HG03342 (cell line): ENCODE data around the gene ANKRD13B.
"Not testable (repeated sequence)": the region's sequence is repeated elsewhere in the genome, so short reads cannot be mapped to it uniquely, and the experiment has no call there.

ENCODE experiments used
- ATAC-seq: cut with Tn5 transposase; IDR thresholded peaks from one replicate; pipeline ENCODE4 v1.9.1; 2021; ENCODE audit warnings: mild to moderate bottlenecking, moderate library complexity; ENCODE audit not compliant: unreplicated experiment

The ANKRD13B gene

DNA sequence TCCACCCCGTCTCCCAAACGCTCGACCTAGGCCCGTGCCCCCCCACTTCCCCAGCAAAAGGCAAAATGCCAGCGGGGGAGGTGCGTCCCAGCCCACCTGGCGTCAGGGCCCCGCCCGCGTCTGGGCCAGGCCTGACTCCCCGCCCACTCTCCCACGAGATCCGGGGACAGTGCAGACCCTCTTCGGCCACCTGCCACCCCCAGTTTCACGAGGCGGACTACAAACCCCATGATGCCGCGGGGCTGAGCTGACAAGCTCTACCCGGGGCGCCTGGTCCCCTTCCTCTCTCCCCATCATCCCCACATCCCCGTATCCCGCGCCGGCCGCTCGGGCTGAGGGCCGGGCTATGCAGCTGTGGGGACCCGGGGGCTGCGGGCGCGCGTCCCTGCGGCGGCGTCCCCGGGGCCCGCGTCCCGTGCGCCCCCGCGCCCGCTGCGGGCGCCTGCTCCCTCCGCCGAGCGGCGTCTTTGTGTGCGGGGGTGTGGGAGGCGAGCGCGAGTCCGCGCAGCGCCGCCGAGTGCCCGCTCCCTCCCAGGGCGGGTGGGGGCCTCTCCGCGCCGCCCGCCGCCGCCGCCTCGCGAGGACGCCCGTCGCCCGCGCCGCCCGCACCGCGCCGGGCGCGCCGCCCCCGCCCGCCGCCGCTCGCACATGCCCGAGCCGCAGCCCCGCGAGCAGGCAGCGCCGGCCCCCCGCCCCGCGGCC is at the start of gene ANKRD13B:
Gene ANKRD13B, plus strand, starts transcription at position 283 of the 702 bp plus-strand sequence. CDS start 490 bp downstream, outside the sequence.
- no peak for ATAC-seq

DNA sequence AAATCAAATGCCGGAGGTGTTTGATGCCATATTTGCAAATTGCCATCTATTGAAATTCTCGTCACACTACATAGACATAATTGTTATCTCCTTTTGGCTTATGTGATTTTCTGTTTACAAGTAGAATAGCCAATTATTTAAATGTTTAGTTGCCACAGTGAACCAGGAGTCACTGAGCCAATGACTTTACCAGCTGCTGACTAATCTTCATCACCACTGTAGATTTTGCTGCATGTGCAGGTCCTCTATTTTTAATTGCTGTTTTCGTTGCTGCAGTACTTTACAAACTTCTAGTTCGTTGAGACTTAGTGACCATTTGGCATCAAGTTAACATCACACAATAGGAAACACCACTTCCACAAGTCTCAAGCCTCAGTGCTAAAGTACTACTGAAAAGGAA is 48.9 kb upstream of the ANKRD13B start:
- no peak for ATAC-seq

DNA sequence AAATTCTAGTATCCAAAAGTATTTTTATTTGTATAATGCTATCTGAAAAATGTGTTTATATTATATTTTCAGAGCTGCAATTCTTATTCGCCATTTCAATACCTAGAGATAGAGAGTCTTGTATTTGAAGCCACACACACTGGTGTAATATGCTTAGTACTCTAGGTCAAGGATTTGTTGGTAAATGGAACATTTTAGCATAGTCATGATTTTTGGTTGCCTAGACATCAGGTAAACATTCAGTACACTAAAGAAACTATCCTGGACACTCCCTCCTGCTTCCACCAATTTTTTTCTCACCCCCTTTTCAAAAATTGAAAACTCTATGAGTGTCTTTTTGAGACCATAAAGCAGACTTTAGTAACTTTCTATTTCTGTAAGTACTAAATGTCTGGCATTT is 46.8 kb upstream of the ANKRD13B start:
- no peak for ATAC-seq

DNA sequence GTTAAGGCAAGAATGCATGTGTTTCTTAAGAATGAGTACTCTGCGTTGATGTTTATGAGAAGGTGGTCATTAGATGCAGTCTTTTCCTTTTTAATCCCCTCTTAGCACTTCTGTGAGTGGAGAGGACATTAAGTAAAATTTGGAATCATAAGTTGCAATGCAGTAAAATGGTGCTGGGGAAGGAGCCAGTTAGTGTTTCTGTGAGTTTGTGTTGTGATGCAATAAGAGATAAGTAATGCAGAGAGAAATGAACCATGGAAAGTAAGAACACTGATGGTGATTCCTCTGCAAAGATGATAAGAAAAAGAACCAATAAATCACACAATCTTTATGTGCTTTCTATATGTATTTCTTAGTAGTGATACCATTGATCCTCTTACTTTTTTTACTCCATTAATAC is 46.1 kb upstream of the ANKRD13B start:
- ATAC-seq: no peak

DNA sequence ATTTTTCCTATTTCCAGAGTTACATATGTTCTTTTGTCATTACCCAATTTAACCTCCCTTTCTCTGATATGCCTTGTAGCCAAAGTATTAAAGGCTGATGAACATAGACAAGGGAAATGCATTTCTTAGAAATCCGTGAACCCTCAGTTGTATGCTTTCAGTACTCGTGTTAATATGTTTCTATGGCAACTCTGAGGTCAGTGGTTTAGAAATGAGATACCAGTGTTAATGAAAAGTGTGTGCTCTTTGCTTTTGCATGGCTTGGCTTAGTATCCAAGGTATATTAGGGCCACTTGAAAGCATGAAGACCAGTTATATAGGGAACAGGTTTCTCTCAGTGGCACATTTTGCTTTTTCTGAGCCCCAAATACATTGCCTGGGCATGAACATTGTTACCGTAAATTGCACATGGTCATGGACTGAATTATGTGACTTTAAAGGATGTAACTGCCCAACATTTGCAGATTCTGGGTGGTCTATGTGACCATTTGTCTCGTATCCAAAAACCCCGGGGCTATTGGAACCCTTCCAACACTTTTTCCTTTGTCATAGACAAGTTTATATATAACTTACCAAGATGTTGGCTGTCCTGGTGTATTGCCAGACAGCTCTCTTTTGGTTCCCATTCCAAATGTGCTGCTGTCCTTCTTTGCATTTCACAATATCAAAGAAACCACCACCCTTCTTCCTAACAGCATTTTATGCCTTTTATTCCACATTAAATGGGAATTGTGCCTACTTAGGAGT is 43.6 kb upstream of the ANKRD13B start:
- no peak for ATAC-seq

DNA sequence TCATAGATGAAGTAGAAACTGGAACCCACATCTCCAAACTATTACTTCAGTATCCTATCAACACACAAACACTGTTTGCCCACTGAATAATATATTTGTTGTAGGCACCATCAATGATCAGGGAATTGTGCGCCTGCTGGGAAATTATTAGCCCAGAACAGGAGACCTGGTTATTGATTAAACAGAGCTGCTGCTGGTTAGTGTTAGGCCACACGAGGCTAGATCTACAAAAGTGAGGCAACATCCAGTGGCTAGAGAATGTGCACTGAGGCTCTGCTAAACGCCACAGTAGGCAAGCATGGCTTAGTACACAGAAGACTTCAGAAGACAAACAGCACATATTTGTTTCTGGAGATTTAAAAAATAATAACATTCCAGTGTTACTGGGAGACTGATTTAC is 37.1 kb upstream of the ANKRD13B start:
- ATAC-seq: no peak

DNA sequence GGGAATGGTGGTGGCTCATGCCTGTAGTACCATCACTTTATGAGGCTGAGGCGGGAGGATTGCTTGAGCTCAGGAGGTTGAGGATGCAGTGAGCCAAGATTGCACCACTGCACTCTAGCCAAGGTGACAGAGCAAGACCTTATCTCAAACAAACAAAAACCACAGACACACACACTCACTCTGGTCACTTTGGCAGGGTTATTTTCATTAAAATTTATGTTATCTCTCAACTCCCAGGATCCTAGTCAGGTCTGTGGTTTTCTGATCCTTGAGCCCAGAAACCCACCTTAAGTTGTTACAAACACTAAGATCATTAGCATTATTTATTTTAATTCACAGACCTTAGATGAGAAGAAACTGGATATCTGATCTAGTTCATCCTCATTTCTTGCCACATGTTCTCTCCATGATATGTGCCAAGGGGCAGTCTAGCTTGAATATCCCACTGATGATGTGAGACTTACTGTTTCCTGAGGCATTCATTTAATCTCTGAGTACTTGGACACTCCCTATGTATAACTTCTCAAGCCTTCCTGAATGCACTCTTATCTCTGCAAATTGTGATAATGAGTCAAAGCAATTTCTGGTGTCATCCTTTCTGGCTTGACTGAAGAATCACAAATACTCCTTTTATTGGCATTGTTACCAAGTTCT is 35.7 kb upstream of the ANKRD13B start:
- ATAC-seq: no peak

DNA sequence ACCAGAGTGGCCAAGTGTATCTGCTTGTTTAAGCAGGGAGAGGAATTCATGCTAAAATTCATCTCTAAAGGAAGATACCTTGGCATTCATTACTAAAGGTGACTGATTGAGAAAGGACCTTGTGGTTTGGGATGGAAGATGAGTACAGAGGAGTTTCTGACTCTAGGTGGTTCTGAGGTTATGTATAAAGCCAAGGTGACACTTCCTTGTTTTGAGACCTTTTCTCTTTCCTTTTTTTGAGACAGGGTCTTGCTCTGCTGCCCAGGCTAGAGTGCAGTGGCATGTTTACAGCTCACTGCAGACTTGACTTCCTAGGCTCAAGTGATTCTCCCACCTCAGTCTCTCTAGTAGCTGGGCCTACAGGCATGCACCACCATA is 35.2 kb upstream of the ANKRD13B start:
- ATAC-seq: no peak

DNA sequence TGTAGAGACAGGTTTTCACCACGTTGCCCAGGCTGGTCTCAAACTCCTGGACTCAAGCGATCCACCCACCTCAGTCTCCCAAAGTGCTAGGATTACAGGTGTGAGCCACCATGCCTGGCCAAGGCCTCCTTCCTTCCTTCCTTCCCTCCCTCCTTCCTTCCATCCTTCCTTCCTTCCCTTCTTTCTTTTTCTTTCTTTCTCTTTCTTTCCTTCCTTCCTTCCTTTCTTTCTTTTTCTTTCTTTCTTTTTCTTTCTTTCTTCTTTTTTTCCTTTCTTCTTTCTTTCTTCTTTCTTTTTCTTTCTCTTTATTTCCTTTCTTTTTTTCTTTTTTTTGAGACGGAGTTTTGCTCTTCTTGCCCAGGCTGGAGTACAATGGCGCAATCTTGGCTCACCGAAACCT is 34.8 kb upstream of the ANKRD13B start:
- not testable (repeated sequence) for ATAC-seq

DNA sequence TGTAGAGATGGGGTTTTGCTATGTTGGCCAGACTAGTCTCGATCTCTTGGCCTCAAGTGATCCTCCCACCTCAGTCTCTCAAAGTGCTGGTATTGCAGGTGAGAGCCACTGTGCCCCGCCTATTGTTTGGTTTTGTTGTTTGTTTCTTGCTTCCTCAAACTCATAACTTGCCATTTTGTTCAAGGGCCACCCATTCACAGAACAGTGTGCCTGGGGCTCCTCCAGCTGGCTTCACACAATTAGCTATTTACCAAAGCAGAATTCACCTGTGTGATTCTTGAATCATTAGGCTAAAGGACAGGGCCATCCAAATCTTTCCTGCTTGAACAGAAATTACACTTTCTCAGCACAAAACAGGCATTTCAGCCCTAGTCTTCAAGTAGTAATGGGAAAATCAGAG is 33.3 kb upstream of the ANKRD13B start:
- no peak for ATAC-seq

DNA sequence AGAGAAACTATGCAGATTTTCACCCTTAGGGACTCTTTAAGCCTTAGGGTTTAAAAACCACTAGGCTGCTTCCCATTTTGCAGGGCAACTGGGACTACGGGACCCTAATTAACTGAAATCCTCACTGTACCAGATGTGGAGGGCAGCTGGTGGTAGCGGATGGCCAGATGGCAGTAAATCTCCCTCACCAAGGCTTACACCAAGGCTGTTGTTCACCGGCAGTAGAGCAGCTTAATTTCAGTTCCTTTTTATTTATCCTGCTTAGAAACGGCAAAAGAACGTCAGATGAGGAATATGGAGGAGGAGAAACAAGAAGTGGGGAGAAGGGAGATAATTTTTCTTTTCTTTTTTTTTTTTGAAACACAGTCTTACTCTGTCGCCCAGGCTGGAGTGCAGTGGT is 32.6 kb upstream of the ANKRD13B start:
- no peak for ATAC-seq

DNA sequence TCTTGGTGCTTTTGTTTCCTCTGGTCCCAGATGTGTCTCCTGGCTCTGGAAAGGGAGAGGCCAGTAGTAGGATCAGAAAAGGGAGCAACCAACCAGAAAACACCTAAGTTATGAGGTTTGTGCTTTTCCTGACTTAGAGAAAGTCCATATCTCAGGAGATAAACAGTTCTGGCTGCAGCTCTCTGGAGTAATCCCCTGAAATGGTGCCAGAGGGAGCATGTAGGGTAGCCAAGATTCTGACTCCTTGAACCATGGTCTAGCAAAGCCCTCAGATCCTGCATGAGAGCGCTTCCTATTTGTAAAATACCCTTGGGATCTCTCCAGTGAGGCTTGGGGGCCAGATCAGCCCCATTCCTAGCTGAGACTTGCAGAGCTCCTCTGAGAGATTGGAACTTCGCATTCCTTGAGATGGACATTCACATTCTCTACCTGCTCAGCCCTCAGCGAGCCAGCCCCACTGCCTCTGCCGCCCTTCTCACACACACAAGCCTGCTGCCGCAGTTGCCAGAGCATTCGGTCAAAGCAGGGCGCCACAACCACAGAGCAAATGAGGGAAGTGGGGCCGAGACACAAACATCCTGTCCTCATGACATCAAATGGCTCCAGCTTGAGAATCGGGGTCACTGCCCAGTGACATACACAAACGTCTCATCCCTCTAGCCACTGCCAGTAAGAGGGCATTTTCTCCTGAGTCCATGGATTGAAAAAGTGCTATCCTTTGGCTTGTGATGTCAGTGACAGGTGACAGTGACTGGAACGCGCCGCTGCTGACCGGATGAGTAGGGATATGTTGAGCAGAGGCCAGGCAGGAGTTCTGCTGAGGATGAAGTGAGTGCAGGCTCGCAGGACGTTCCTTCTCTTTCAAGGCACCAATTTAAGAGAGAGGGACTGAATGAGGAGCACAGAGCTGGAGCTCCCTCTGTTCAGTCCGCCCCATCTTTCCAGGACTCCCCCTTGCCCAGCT is 31.1 kb upstream of the ANKRD13B start:
- ATAC-seq: no peak

DNA sequence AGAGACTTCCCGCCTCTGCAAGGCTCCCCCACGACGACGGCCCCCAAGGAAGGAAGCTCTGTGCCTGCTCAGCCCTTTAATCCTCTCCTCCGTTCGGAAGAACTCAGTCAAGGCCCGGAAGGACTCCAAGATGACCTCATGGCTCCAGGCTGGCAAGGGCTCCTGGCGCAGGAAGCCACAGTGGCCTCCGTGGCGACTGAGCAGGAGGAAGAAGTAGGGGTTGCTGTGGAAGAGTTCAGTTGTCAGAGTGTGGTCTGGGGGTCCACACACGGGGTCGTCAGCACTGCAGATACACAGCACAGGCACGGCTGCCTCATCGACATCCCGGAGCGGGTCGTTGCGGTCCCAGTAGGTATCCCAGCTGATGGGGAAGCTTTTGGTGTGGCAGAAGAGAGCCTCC is 30.3 kb upstream of the ANKRD13B start:
- ATAC-seq: no peak

DNA sequence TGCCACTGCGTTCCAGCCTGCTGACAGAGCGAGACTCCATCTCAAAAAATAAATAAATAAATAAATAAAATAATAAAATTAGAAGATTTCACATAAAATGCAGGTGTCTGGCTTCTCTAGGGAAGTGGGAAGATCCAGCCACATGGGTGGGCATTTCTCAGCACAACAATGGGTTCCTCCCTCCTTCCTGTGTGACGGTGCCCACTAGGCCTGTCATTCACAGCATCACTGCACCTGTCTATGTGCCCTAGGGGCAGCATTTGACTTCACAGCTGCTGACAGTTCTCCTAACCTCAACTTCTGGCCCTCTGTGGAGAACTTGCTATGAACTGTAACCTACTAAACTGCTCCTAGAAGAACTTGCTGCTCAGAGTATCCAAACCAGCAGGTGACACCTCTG is 29.1 kb upstream of the ANKRD13B start:
- no peak for ATAC-seq

DNA sequence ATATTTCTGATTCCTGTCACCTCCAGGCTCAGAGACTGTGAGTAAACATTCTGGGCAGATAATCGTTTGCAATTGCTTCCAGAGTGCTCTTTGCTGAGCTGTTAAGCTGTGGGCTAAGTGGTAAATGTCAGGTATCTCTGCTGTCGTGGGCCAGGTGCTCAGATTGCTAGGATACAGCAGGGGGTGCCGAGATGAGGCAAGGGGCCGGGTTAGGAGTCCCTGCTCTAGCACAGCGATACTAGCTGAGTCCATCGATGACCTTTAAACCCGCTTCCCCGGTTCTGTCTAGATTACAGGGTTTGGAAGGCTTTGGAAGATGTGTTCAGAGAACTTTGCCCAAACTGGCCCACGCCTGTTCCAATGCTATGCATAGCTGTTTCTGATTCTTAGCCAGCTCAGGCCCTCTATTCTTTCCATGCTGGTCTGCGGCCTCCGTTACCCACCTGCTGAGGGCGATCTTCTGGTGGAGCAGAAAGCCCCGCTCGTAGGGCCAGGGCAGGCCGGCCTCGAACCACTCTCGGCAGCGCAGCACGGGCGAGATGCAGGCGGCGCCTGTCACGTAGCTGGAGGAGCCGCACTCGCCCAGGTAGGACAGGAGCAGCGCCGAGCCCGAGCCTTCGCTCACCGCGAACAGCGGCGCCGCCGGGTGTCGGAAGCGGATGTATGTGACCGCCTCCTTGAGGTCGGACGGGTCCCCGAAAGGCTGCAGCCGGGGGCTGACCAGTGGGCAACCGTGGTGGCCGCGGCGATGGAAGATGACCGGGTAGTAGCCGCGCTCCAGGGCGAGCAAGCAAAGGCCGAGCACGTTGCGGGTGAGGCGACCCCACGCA is 27.1 kb upstream of the ANKRD13B start:
- no peak for ATAC-seq

DNA sequence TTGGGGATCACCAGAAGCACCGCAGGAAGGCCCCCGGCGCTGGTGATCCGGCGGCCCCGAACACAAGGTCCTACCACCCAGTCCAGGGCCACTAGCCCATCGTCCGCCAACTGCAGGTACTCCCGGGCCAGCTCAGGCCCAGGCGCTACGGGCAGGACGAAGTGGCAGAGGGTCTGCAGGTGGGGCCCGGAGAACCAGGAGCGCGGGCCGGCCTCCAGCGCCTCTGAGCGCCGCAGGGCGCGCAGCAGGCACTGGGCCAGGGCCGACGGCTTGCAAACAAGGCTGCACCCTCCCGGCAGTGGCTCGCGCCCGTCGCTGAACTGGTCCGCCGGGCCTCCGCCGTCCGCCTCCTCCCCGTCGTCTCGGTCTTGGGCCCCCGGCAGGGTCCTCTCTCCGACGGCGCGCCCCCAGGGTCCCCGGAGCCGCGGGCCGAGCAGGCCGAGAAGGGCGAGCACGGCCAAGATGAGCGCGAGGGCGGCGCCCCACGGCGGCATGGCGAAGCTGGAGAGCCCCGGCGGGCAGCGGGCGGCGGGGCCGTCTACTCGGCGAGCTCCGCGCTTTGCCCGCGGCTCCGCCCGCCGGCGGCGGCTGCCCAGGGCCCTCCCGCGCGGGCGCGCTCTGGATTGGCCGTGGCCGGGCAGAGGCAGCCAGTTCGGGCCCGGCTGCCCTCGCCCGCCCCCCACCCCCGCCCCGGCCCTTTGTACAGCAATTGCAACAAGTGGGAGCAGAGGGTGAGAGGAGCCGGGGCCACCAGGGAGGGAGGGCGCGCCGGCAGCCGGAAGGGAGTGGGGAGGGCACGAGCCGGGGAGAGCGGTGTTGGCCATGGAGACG is 26.2 kb upstream of the ANKRD13B start, which contains the start of gene ABHD15:
Gene ABHD15, minus strand, starts transcription at position 565 of the 831 bp plus-strand sequence. Its CDS starts 71 bp downstream, at position 494.
- ATAC-seq: no peak

DNA sequence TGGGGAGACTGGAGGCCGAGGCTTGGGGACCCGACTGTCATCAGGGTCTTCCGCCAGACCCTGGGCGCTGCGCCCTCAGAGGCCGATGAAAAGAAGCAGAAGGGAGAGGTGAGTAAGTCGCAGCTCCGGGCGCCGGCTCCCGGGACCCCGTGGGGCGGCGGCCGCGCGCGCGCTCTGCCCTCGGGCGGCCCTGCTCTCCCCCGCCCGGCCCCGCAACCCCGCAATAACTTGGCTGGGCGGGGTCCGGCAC is 25.7 kb upstream of the ANKRD13B start:
- no peak for ATAC-seq

DNA sequence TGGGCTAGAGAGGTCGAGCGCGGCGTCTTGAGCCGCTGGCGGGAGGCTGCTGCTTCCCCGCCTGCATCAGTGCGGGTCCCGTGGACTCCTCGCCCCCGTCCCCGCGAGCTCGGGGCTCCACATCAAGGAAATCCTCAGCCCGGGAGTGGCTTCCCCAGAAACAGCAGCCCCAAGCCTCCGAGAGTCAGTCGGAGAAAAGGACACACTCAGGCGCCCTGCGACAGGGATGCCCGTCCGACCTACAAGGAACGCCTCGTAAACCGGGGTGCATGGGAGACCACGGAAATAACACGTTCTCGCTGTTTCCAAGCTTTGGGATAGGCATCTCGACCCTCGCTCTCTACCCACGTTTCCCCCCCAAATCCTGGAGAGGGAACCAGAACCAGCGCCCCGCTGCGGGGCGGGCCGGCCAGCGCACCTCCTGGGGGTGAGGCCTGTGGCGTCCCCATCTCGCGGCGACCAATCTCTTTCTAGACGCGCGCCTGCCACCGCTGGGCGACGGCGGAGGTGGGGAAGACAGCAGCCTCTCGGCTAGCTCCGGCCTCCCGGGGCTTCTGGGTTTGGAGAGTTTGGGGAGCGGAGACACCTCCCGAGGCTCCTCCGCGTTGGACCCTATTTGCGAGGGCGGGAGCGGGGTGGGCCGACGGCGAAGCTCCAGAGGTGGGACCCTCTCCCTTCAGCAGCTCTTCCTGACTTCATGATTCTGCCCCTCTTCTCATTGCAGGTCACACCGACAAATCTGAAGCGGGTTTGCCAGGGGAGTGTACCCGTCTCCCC is 25.2 kb upstream of the ANKRD13B start:
- peak; percentile 41 for ATAC-seq
